Loucy (cell line): Measurements from ENCODE around the gene TBC1D20.

Experiments used
- H2AFZ ChIP-seq: fragments of 200-600 bp; sonication (generic); 2 replicates; pipeline ENCODE4 v1.6.0; 2016; ENCODE audit warnings: antibody characterized with exemption, mild to moderate bottlenecking, low read length, moderate library complexity
- H3F3A ChIP-seq: fragments of 200-600 bp; 2 replicates; pipeline ENCODE4 v1.6.0; 2016; ENCODE audit warnings: antibody characterized with exemption, low read depth, mild to moderate bottlenecking
- H3K27me3 ChIP-seq: fragments of 200-600 bp; sonication (generic); 2 replicates; pipeline ENCODE4 v1.6.1; 2014; ENCODE audit warnings: low read length, mild to moderate bottlenecking; ENCODE audit not compliant: insufficient read depth, poor library complexity, severe bottlenecking
- H3K36me3 ChIP-seq: fragments of 200-600 bp; sonication (generic); 2 replicates; pipeline ENCODE4 v1.6.1; 2016; ENCODE audit warnings: low read length; ENCODE audit not compliant: insufficient read depth
- H3K4me1 ChIP-seq: fragments of 200-600 bp; sonication (generic); 2 replicates; pipeline ENCODE4 v1.5.1; 2014; ENCODE audit warnings: low read length, mild to moderate bottlenecking; ENCODE audit not compliant: insufficient read depth, poor library complexity, severe bottlenecking
- H3K4me2 ChIP-seq: fragments of 200-600 bp; sonication (generic); 2 replicates; pipeline ENCODE4 v1.6.0; 2014; ENCODE audit warnings: antibody characterized with exemption, low read length, low read depth, mild to moderate bottlenecking; ENCODE audit not compliant: poor library complexity, severe bottlenecking
- H3K4me3 ChIP-seq: fragments of 200-600 bp; sonication (generic); 2 replicates; pipeline ENCODE4 v1.5.1; 2014; ENCODE audit warnings: low read length, mild to moderate bottlenecking, mixed read lengths; ENCODE audit not compliant: poor library complexity, severe bottlenecking
- H3K79me2 ChIP-seq: fragments of 200-600 bp; sonication (generic); 2 replicates; pipeline ENCODE4 v1.6.1; 2014; ENCODE audit warnings: low read length; ENCODE audit not compliant: insufficient read depth
- H3K9ac ChIP-seq: fragments of 200-600 bp; sonication (generic); 2 replicates; pipeline ENCODE4 v1.6.0; 2014; ENCODE audit warnings: mild to moderate bottlenecking, low read depth, low read length, moderate library complexity; ENCODE audit not compliant: poor library complexity, severe bottlenecking
- H3K9me2 ChIP-seq: fragments of 200-600 bp; sonication (generic); replicated peaks from 2 replicates; pipeline ENCODE4 v1.6.1; 2016; ENCODE audit warnings: low read depth, low read length, mixed read lengths
- H3K9me3 ChIP-seq: fragments of 200-600 bp; sonication (generic); 2 replicates; pipeline ENCODE4 v1.6.1; 2014; ENCODE audit warnings: mild to moderate bottlenecking, antibody characterized with exemption, low read length, low read depth; ENCODE audit not compliant: insufficient read depth
- H4K20me1 ChIP-seq: fragments of 200-600 bp; sonication (generic); 2 replicates; pipeline ENCODE4 v1.6.0; 2014; ENCODE audit warnings: antibody characterized with exemption, low read length, mild to moderate bottlenecking; ENCODE audit not compliant: insufficient read depth, poor library complexity, severe bottlenecking
- EZH2phosphoT487 ChIP-seq: fragments of 200-600 bp; IDR thresholded peaks from 2 replicates; pipeline ENCODE4 v1.6.1; 2018; ENCODE audit warnings: antibody characterized with exemption, mild to moderate bottlenecking, moderate library complexity, borderline replicate concordance
- TF ChIP-seq, protein P1 (sequence below): fragments of 200-600 bp; sonication (generic); conservative IDR thresholded peaks from 2 replicates; pipeline ENCODE4 v1.5.1; 2014; ENCODE audit warnings: mild to moderate bottlenecking, antibody characterized with exemption, low read length

The TBC1D20 gene

DNA sequence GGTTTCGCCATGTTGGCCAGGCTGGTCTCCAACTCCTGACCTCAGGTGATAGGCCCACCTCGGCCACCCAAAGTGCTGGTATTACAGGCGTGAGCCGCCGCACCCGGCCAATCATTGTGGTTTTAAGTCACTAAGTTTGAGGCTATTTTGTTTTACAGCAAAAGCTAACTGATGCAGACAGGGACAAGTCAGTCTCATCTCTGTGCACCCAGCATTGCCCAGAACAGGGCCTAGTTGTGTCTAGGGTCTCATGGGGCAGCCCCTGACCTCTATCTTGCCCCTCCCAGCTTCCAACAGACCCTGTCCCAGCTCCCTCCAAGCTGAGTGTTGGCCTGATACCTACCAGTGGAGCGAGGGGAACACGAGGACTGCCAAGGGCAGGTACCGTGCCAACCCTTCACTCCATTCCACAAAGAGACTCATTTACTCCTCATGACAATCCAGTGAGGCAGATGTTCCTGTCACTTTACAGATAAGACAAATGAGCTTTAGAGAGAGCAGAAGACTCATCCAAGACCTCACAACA is 63.1 kb downstream of the TBC1D20 start:
- TF ChIP-seq, protein P1, sequence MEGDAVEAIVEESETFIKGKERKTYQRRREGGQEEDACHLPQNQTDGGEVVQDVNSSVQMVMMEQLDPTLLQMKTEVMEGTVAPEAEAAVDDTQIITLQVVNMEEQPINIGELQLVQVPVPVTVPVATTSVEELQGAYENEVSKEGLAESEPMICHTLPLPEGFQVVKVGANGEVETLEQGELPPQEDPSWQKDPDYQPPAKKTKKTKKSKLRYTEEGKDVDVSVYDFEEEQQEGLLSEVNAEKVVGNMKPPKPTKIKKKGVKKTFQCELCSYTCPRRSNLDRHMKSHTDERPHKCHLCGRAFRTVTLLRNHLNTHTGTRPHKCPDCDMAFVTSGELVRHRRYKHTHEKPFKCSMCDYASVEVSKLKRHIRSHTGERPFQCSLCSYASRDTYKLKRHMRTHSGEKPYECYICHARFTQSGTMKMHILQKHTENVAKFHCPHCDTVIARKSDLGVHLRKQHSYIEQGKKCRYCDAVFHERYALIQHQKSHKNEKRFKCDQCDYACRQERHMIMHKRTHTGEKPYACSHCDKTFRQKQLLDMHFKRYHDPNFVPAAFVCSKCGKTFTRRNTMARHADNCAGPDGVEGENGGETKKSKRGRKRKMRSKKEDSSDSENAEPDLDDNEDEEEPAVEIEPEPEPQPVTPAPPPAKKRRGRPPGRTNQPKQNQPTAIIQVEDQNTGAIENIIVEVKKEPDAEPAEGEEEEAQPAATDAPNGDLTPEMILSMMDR: no peak
- TF ChIP-seq EZH2phosphoT487: no peak
- Histone ChIP-seq H4K20me1 (no peaks in the 10 kb centered on the region), H3K4me3 (no peak overlapping the region), H3K4me2 (no peak overlapping the region), H3K9ac (no peak overlapping the region), H3K36me3 (peaks cover 37% of the 10 kb centered on the region; the same call in 1 of the 2 replicates), H3F3A (no peaks in the 10 kb centered on the region), H3K27me3 (no peaks in the 10 kb centered on the region), H3K9me2 (no peaks in the 10 kb centered on the region), H3K79me2 (no peaks in the 10 kb centered on the region), H3K9me3 (no peaks in the 10 kb centered on the region), H3K4me1 (peaks cover 29% of the 10 kb centered on the region), H2AFZ (no peak overlapping the region)

DNA sequence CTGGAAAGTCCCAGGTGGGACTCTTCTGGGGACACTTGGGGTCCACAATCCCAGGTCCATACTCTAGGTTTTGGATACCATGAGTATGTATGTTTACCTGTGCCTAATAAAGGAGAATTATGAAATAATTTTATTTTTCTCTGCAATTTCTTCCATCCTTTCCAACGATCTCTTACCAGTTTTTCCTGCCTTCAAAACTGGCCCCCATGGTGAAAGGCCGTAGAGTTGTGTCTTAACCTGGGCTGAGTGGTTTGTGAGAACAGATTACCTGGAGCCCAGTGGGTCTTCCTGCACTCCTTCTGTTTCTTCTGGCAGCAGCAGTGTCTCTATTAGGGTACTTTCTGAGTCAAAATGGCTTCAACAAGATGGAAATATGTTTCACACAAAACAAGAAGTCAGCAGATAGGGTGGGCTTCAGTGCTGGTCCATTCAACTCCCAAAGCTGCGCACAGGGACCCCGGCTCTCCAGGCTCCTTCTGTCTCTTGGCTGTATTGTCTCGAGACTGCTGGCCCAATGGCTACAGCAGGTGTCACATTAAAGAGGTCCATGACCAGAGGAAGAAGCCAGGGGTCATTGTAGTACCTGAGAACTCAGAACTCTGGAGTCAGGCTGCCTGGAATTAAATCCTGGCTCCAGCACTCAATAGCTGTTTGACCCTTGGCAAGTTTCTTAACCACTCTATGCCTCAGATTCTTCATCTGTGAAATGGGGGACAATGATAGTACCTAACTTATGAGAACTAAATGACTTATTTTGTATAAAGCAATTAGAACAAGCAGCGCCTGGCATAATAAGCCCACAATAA is 64.7 kb downstream of the TBC1D20 start:
- no peak for TF ChIP-seq EZH2phosphoT487
- TF ChIP-seq, protein P1: no peak
- Histone ChIP-seq H3K79me2 (no peaks in the 10 kb centered on the region), H3K4me1 (peaks cover 25% of the 10 kb centered on the region), H3K27me3 (no peaks in the 10 kb centered on the region), H2AFZ (no peak overlapping the region), H3K9me2 (no peaks in the 10 kb centered on the region), H4K20me1 (no peaks in the 10 kb centered on the region), H3K9me3 (no peaks in the 10 kb centered on the region), H3K4me2 (no peak overlapping the region), H3K9ac (no peak overlapping the region), H3K4me3 (no peak overlapping the region), H3F3A (no peaks in the 10 kb centered on the region), H3K36me3 (peaks cover 48% of the 10 kb centered on the region; the same call in 1 of the 2 replicates)

DNA sequence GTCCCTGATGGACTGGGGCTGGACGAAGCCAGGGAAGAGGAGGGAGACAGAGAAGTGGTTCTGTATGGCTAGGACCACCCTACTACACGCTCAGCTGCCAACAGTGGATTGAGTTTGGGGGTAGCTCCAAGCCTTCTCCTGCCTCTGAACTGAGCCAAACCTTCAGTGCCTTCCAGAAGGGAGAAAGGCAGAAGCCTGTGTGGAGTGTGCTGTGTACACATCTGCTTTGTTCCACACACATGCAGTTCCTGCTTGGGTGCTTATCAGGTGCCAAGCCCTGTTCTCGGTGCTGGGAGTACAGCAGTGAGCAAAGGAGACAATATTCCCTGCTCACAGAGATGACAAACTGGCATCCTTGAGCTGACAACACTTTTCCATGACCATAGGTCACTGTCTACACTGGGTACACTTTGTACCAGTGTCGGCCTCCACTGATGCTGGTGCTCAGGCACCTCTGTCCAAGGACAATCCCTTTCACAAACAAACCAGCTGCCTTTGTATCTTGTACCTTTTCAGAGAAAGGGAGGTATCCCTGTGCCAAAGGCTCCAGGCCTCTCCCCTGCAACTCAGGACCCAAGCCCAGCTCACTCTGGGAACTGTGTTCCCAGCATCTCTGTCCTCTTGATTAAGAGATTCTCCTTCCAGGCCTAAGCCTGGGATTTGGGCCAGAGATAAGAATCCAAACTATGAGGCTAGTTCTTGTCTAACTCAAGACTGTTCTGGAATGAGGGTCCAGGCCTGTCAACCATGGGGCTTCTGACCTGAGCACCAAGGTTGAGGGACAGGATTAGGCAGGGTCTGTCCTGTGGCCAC is 65.5 kb downstream of the TBC1D20 start:
- Histone ChIP-seq H3K9me3 (no peaks in the 10 kb centered on the region), H3K27me3 (no peaks in the 10 kb centered on the region), H3K4me3 (no peak overlapping the region), H3K36me3 (peaks cover 53% of the 10 kb centered on the region; the same call in 1 of the 2 replicates), H3K4me1 (peaks cover 17% of the 10 kb centered on the region), H3K4me2 (no peak overlapping the region), H3K79me2 (no peaks in the 10 kb centered on the region), H4K20me1 (no peaks in the 10 kb centered on the region), H3F3A (no peaks in the 10 kb centered on the region), H3K9ac (no peak overlapping the region), H2AFZ (no peak overlapping the region), H3K9me2 (no peaks in the 10 kb centered on the region)
- no peak for TF ChIP-seq EZH2phosphoT487
- TF ChIP-seq, protein P1: no peak
